Fibroblast of mammary gland (primary cell): ENCODE measurements around the gene MKNK2.

Experiments
- DNase-seq: peaks from one replicate; pipeline ENCODE4 v3.0.0-alpha.2; 2010; ENCODE audit warnings: low read depth
- H3K4me3 ChIP-seq: 2 replicates; pipeline ENCODE4 v1.5.1; 2011; ENCODE audit warnings: low read depth, mild to moderate bottlenecking, low read length, moderate library complexity; ENCODE audit not compliant: control insufficient read depth
- TF ChIP-seq, protein P1 (sequence below): conservative IDR thresholded peaks from 2 replicates; pipeline ENCODE4 v1.5.1; 2011; ENCODE audit warnings: low read depth, low read length, inconsistent platforms; ENCODE audit not compliant: control insufficient read depth, insufficient read depth

MKNK2 gene

DNA sequence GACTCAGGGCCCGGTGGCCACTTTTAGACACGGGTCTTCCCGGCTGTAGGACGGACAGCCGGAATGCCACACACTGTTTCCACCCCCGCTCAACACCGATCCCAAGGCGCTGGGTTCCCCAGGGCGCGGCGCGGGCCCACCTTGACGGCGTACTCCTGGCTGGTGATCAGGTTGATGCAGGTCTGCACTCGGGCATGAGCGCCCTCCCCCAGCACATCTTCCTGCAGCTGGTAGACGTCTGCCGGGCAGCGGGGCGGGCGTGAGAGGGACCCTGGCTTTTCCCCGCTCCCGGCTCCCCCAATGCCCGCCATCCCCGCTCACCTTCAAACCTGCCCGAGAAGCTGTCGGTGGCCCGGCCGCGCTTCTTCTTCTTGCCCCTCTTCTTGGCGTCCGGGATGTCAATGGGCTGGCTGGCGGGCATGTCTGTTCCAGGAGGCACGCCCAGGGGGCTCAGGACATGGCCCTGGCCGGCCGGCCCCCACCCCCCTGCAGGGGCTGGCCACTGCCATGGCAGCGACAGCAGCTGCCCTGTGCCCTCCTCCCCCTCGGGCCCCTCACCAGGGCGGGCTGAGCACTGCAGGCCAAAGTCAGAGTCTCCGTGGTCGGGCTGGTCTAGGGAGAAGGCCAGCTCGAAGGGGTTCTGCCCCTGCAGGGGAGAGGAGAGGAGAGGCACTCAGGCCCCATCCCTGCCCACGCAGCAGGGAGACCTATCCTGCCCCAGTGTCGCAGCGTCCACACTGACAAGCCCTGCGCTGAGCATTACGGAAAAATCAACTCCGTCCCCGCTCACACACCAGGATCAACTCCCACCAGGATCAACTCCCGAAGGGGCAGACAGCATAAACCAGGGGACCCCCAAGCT lies 4.8 kb downstream of the MKNK2 start:
- no peak for DNase-seq
- TF ChIP-seq, protein P1, sequence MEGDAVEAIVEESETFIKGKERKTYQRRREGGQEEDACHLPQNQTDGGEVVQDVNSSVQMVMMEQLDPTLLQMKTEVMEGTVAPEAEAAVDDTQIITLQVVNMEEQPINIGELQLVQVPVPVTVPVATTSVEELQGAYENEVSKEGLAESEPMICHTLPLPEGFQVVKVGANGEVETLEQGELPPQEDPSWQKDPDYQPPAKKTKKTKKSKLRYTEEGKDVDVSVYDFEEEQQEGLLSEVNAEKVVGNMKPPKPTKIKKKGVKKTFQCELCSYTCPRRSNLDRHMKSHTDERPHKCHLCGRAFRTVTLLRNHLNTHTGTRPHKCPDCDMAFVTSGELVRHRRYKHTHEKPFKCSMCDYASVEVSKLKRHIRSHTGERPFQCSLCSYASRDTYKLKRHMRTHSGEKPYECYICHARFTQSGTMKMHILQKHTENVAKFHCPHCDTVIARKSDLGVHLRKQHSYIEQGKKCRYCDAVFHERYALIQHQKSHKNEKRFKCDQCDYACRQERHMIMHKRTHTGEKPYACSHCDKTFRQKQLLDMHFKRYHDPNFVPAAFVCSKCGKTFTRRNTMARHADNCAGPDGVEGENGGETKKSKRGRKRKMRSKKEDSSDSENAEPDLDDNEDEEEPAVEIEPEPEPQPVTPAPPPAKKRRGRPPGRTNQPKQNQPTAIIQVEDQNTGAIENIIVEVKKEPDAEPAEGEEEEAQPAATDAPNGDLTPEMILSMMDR, result no peak

DNA sequence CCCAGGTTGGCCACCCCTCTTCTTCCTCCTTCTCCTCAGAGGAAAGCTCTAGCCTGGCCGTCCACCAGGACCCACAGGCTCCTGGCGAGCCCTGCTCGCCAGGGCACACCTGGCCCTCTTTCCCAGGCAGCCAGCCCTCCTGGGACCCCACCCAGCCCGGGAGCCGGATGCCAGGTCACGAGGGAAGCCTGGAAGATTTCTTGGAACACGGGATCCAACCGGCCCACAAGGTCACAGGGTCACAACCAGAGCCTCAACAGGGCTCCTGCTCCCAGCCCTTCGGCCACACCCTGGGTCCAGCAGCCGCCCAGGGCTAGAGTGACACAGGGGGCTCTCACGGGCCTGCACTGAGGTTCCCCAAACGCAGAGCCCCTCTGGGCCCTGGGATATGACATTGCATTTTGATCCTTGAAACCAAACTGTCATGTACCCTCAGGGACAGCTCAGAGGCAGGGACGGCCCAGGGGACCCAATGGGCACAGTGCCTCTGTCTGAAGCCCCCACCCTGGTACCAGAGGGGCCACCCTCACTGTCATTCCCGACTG lies 5.5 kb downstream of the MKNK2 start:
- TF ChIP-seq, protein P1, result no peak
- no peak for DNase-seq
- no peak overlapping the region for H3K4me3 ChIP-seq

More for the DNA sequence above, 4.8 kb downstream of the MKNK2 start:
- H3K4me3 ChIP-seq, result no peak overlapping the region

DNA sequence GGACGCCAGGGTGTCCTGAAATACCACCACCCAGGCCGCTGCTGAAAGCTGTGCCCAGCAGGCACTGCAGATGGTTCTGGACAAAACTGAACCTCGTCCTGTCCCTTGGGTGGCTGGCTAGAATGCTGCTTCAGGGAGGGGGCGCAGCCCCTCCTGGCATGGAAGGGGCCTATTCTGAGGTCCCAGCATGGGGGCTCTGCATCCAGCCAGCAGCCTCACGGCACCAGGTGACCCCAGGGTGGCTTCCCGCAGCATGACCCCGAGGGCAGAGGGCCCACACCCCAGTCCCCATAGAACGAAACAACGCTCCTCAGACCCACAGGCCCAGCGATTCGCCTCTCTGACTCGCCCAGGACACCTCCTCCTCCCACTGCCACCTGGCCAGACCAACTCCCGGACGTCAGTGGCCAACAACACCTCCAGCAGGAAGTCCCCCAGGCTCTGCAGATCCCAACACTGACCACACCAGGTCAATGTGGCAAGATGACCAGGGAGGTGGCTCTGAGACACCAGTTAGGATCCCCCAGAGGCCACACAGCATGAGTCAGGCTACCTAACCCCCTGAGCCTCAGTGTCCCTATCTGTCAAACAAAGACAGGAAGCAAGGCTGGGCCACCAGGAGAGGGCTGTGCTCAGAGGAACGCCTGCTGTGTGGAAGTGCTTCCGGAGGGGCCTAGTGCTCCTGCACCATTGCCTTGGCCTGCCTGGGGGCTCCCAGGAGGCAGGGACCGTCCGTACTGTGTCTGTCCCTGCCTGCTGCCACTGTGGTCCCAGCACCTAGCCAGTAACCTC lies 6.1 kb downstream of the MKNK2 start:
- no peak for DNase-seq
- H3K4me3 ChIP-seq, result no peak overlapping the region
- TF ChIP-seq, protein P1, result no peak

DNA sequence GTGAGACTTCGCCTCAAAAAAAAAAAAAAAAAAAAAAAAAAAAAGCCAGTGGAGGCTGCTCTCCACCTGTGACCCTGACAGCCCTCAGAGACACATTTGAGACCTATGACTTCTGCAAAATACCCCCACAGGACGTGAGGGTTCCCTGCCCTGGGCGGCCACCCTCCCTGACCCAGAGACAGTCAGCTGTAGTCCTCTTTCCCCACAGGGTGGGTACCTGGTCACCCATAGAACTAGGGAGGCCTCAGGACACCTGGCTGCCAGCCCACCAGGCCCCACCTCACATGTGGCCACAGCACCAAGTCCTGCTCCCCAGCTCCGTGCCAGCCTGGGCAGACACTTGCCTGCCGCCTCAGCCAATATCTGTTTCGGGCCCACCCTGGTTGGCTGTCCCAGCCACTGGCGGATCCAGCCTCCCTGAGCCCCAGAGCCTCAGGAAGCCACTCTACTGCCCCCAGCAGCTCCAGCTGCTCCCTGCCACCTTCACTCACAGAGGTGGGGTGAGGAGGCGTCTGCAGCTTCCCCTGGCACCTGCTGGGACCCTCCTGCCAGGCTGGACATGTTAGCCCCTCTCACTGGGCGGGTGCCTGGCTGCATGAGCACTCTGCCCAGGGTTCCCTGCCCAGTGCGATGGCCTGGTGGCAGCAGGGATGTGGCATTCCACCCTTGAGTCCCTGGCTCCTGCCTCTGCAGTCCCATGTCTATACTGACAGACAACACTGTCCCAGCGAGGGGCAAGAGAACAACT lies 6.9 kb downstream of the MKNK2 start:
- H3K4me3 ChIP-seq, result no peak overlapping the region
- TF ChIP-seq, protein P1, result no peak
- DNase-seq, result no peak

DNA sequence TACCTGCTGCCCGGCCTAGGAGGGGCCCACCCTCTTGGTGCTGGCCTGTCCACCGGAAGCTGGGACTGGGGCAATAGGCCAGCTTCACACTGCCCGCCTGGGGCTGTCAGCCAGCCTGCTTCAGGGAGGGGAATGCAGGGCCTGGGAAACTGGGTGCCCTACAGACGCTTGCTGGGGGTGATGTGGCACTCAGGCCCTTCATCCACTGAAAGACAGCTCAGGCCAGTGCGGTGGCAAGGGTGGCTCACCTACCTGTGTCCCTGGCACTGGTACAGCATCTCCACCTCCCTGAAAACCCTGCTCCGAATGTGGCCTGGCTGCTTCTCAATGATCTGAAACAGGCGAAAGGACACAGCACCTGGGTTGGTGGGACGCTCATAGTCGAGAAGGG lies 7.8 kb downstream of the MKNK2 start:
- TF ChIP-seq, protein P1, result no peak
- no peak overlapping the region for H3K4me3 ChIP-seq
- no peak for DNase-seq
